HL-60 (cell line): ENCODE results near the gene FAM3A.

ENCODE experiments used
- DNase-seq, 2 experiments: peaks; one replicate each; pipeline ENCODE4 v3.0.0-alpha.2; 2010 to 2020; ENCODE audit warnings: low read depth in 1 of 2, low spot score in 1 of 2
- H3K27ac ChIP-seq: fragments of 250-450 bp; sonication (Bioruptor Pico); replicated peaks from 2 replicates; pipeline ENCODE4 v1.5.1; 2020; ENCODE audit warnings: mild to moderate bottlenecking, moderate library complexity
- H3K27me3 ChIP-seq: fragments of 250-450 bp; sonication (Bioruptor Pico); 2 replicates; pipeline ENCODE4 v1.5.1; 2021; ENCODE audit warnings: mild to moderate bottlenecking, moderate library complexity; ENCODE audit not compliant: insufficient read depth, poor library complexity, severe bottlenecking
- H3K4me3 ChIP-seq: replicated peaks from 2 replicates; pipeline ENCODE4 v1.5.1; 2011; ENCODE audit warnings: mild to moderate bottlenecking, control low read depth, low read length; ENCODE audit not compliant: insufficient read depth
- CTCF ChIP-seq: IDR thresholded peaks from one replicate; pipeline ENCODE4 v1.5.1; 2011; ENCODE audit warnings: low read length, control low read depth, inconsistent platforms; ENCODE audit not compliant: insufficient read depth
- GABPA ChIP-seq: IDR thresholded peaks from 2 replicates; pipeline ENCODE4 v1.6.1; 2012; ENCODE audit warnings: low read depth
- POLR2AphosphoS5 ChIP-seq: IDR thresholded peaks from 2 replicates; pipeline ENCODE4 v1.6.1; 2012; ENCODE audit warnings: low read depth
- REST ChIP-seq: IDR thresholded peaks from 2 replicates; pipeline ENCODE4 v1.6.1; 2012; ENCODE audit warnings: low read depth; ENCODE audit not compliant: insufficient replicate concordance
- SPI1 ChIP-seq: IDR thresholded peaks from 2 replicates; pipeline ENCODE4 v1.6.1; 2012; ENCODE audit warnings: low read depth, mild to moderate bottlenecking, borderline replicate concordance

Gene FAM3A

GRCh38 chrX:154535892-154536291 is 19.9 kb upstream of the FAM3A start:
- TF ChIP-seq REST: no peak
- no peak for TF ChIP-seq GABPA
- no peak for TF ChIP-seq POLR2AphosphoS5
- TF ChIP-seq SPI1: no peak
- no peak for TF ChIP-seq CTCF
- H3K27ac ChIP-seq: no peak overlapping the region
- no peak for DNase-seq
- no peak overlapping the region for H3K4me3 ChIP-seq
- no peaks in the 10 kb centered on the region for H3K27me3 ChIP-seq

GRCh38 chrX:154534526-154535322 is 18.7 kb upstream of the FAM3A start:
- Histone ChIP-seq H3K27ac (no peak overlapping the region), H3K27me3 (no peaks in the 10 kb centered on the region), H3K4me3 (no peak overlapping the region)
- peak in 1 of 2 experiments; percentile 92 for DNase-seq
- TF ChIP-seq SPI1 (peak; percentile 15; the same call in 1 of the 2 replicates), CTCF (peak; percentile 73), POLR2AphosphoS5 (no peak)

GRCh38 chrX:154532690-154533089 is 16.7 kb upstream of the FAM3A start:
- Histone ChIP-seq H3K4me3 (no peak overlapping the region), H3K27me3 (no peaks in the 10 kb centered on the region), H3K27ac (no peak overlapping the region)
- no peak for DNase-seq
- TF ChIP-seq CTCF (no peak), POLR2AphosphoS5 (no peak), REST (no peak), GABPA (no peak), SPI1 (no peak)
